SK-N-SH treated with all-trans-retinoic acid at 6 μM for 48 hours (cell line): ENCODE results near the gene ASCL1.

Source experiments
- ATAC-seq: fragments of 200-7000 bp; cut with Tn5 transposase; 3 replicates; pipeline ENCODE4 v1.9.1; 2020; ENCODE audit warnings: mild to moderate bottlenecking, moderate library complexity
- ARNTL ChIP-seq: fragments of 450-650 bp; formaldehyde crosslinking; IDR thresholded peaks from 2 replicates; pipeline ENCODE4 v1.5.0; 2020; ENCODE audit warnings: low read depth, mild to moderate bottlenecking, moderate library complexity, borderline replicate concordance
- BACH2 ChIP-seq: fragments of 250-450 bp; sonication (Bioruptor Pico); IDR thresholded peaks from 2 replicates; pipeline ENCODE4 v1.9.0; 2021; ENCODE audit warnings: mild to moderate bottlenecking, borderline replicate concordance
- CSDC2 ChIP-seq: fragments of 250-450 bp; sonication (Bioruptor Pico); IDR thresholded peaks from 2 replicates; pipeline ENCODE4 v1.5.0; 2020; ENCODE audit warnings: mild to moderate bottlenecking, moderate library complexity
- ESRRG ChIP-seq: fragments of 250-450 bp; sonication (Bioruptor Pico); IDR thresholded peaks from 2 replicates; pipeline ENCODE4 v1.6.1; 2021; ENCODE audit warnings: mild to moderate bottlenecking
- GLIS3 ChIP-seq: fragments of 250-450 bp; sonication (Bioruptor Pico); IDR thresholded peaks from 2 replicates; pipeline ENCODE4 v1.5.0; 2020; ENCODE audit warnings: mild to moderate bottlenecking, moderate library complexity
- ISL1 ChIP-seq: fragments of 250-450 bp; sonication (Bioruptor Pico); IDR thresholded peaks from 2 replicates; pipeline ENCODE4 v2.1.2; 2022; ENCODE audit warnings: mild to moderate bottlenecking, moderate library complexity
- OSR1 ChIP-seq: fragments of 250-450 bp; sonication (Bioruptor Pico); IDR thresholded peaks from 2 replicates; pipeline ENCODE4 v1.8.0; 2022; ENCODE audit warnings: moderate library complexity, mild to moderate bottlenecking, inconsistent platforms
- PPARA ChIP-seq: fragments of 250-450 bp; sonication (Bioruptor Pico); IDR thresholded peaks from 2 replicates; pipeline ENCODE4 v1.5.0; 2020; ENCODE audit warnings: mild to moderate bottlenecking, borderline replicate concordance
- RARB ChIP-seq: fragments of 250-450 bp; sonication (Bioruptor Pico); IDR thresholded peaks from 2 replicates; pipeline ENCODE4 v1.8.0; 2021; ENCODE audit warnings: mild to moderate bottlenecking, moderate library complexity
- SNAI2 ChIP-seq: fragments of 250-450 bp; sonication (Bioruptor Pico); IDR thresholded peaks from 2 replicates; pipeline ENCODE4 v1.5.0; 2020; ENCODE audit warnings: mild to moderate bottlenecking, moderate library complexity
- TCF4 ChIP-seq: fragments of 250-450 bp; sonication (Bioruptor Pico); IDR thresholded peaks from 2 replicates; pipeline ENCODE4 v1.8.0; 2021; ENCODE audit warnings: mild to moderate bottlenecking, moderate library complexity, borderline replicate concordance
- TOX ChIP-seq: fragments of 250-450 bp; sonication (Bioruptor Pico); IDR thresholded peaks from 2 replicates; pipeline ENCODE4 v1.8.0; 2021; ENCODE audit warnings: mild to moderate bottlenecking, moderate library complexity, borderline replicate concordance
- ZC3H10 ChIP-seq: fragments of 250-450 bp; sonication (Bioruptor Pico); IDR thresholded peaks from 2 replicates; pipeline ENCODE4 v1.5.1; 2021; ENCODE audit warnings: mild to moderate bottlenecking, moderate library complexity
- ZFP3 ChIP-seq: fragments of 250-450 bp; sonication (Bioruptor Pico); IDR thresholded peaks from 2 replicates; pipeline ENCODE4 v1.5.0; 2020; ENCODE audit warnings: mild to moderate bottlenecking, moderate library complexity
- ZFP30 ChIP-seq: fragments of 450-650 bp; formaldehyde crosslinking; IDR thresholded peaks from 2 replicates; pipeline ENCODE4 v1.5.0; 2022; ENCODE audit warnings: mild to moderate bottlenecking, moderate library complexity
- ZNF565 ChIP-seq: fragments of 450-650 bp; formaldehyde crosslinking; conservative IDR thresholded peaks from 2 replicates; pipeline ENCODE4 v1.5.0; 2020; ENCODE audit warnings: low read depth, mild to moderate bottlenecking, moderate library complexity
- ZNF70 ChIP-seq: fragments of 450-650 bp; formaldehyde crosslinking; IDR thresholded peaks from 2 replicates; pipeline ENCODE4 v1.5.0; 2020; ENCODE audit warnings: mild to moderate bottlenecking, moderate library complexity
- ZNF8 ChIP-seq: fragments of 450-650 bp; formaldehyde crosslinking; IDR thresholded peaks from 2 replicates; pipeline ENCODE4 v1.5.0; 2020; ENCODE audit warnings: mild to moderate bottlenecking, moderate library complexity
- TF ChIP-seq, protein P1 (sequence below): fragments of 250-450 bp; sonication (Bioruptor Pico); IDR thresholded peaks from 2 replicates; pipeline ENCODE4 v1.5.0; 2020; ENCODE audit warnings: mild to moderate bottlenecking, moderate library complexity
- TF ChIP-seq, protein P2 (sequence below): fragments of 250-450 bp; sonication (Bioruptor Pico); IDR thresholded peaks from 2 replicates; pipeline ENCODE4 v1.5.1; 2020; ENCODE audit warnings: low read depth, mild to moderate bottlenecking, moderate library complexity
- TF ChIP-seq, protein P3 (sequence below): fragments of 250-450 bp; sonication (Bioruptor Pico); IDR thresholded peaks from 2 replicates; pipeline ENCODE4 v1.8.0; 2021; ENCODE audit warnings: low read depth, mild to moderate bottlenecking, moderate library complexity, borderline replicate concordance

The ASCL1 gene

DNA sequence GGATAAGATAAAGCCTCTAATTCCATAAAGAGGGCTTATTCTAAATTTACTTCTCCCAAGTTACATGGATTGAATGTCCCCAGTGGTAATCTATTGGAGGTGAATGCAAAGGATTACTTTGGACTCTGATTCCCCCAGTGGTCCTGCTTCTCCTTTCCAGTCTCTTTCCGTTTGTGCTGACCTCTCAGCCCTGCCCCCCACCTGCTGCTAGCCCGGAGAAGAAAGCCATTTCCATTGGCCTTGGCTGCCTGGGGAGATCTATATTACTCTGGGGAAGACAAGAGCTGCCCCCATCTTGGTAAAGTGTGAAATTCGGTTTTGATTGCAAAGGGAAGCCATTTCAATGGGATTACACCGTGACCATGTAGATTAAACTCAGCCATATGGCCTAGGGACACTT is 13.3 kb downstream of the ASCL1 start:
- ATAC-seq: no peak
- TF ChIP-seq GLIS3 (no peak), CSDC2 (CRISPR knock-in tag) (no peak), ARNTL (no peak), ZNF8 (CRISPR knock-in tag) (no peak)
- TF ChIP-seq, protein P1, sequence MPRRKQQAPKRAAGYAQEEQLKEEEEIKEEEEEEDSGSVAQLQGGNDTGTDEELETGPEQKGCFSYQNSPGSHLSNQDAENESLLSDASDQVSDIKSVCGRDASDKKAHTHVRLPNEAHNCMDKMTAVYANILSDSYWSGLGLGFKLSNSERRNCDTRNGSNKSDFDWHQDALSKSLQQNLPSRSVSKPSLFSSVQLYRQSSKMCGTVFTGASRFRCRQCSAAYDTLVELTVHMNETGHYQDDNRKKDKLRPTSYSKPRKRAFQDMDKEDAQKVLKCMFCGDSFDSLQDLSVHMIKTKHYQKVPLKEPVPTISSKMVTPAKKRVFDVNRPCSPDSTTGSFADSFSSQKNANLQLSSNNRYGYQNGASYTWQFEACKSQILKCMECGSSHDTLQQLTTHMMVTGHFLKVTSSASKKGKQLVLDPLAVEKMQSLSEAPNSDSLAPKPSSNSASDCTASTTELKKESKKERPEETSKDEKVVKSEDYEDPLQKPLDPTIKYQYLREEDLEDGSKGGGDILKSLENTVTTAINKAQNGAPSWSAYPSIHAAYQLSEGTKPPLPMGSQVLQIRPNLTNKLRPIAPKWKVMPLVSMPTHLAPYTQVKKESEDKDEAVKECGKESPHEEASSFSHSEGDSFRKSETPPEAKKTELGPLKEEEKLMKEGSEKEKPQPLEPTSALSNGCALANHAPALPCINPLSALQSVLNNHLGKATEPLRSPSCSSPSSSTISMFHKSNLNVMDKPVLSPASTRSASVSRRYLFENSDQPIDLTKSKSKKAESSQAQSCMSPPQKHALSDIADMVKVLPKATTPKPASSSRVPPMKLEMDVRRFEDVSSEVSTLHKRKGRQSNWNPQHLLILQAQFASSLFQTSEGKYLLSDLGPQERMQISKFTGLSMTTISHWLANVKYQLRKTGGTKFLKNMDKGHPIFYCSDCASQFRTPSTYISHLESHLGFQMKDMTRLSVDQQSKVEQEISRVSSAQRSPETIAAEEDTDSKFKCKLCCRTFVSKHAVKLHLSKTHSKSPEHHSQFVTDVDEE (CRISPR knock-in tag): no peak

DNA sequence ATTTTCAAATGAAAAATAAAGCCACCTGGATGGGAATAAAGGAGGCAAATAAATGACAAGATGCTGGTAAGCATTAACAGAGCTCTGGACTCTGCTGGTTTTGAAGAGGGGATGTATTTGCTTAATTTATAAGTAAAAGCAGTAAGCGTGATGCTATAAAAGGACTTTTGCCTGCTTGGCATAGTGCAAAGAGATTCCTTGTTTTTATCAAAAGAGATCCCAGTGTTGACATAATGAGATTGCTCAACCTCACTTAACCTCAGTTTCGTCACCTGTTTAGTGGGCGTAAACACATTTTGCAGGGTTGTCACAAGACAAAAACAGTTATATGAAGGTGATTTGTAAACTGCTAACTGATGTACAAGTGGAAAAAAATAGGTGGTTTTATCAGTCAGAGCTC is 13.8 kb downstream of the ASCL1 start:
- no peak for ATAC-seq
- no peak for TF ChIP-seq ESRRG (CRISPR knock-in tag)
- TF ChIP-seq ZC3H10 (CRISPR knock-in tag): no peak
- no peak for TF ChIP-seq SNAI2
- TF ChIP-seq, protein P1 (CRISPR knock-in tag): no peak
- TF ChIP-seq OSR1 (CRISPR knock-in tag): no peak
- TF ChIP-seq ZFP3 (CRISPR knock-in tag): no peak
- no peak for TF ChIP-seq GLIS3
- TF ChIP-seq, protein P2, sequence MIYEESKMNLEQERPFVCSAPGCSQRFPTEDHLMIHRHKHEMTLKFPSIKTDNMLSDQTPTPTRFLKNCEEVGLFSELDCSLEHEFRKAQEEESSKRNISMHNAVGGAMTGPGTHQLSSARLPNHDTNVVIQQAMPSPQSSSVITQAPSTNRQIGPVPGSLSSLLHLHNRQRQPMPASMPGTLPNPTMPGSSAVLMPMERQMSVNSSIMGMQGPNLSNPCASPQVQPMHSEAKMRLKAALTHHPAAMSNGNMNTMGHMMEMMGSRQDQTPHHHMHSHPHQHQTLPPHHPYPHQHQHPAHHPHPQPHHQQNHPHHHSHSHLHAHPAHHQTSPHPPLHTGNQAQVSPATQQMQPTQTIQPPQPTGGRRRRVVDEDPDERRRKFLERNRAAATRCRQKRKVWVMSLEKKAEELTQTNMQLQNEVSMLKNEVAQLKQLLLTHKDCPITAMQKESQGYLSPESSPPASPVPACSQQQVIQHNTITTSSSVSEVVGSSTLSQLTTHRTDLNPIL (CRISPR knock-in tag): no peak
- TF ChIP-seq RARB (CRISPR knock-in tag): no peak
- no peak for TF ChIP-seq ZNF8 (CRISPR knock-in tag)

DNA sequence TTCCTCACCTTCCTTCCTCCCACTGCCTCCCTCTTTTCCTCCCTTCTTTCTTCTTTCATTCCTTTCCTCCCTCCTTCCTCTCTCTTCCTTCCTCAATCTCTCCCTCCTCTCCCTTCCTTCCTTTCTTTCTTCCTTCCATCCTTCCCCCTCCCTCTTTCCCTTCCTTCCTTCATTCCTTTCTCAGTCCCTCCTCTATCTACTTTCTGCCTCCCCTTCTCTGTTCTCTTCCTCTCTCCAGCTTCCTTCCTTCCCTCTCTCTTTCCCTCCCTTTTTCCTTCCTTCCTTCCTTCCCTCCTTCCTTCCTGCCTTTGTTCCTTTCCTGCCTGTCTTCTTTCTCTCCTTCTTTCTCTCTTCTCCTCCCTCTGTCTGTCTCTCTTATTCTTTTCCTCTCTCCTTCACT is 16.1 kb downstream of the ASCL1 start:
- no peak for ATAC-seq
- TF ChIP-seq, protein P2 (CRISPR knock-in tag): no peak
- TF ChIP-seq, protein P3, sequence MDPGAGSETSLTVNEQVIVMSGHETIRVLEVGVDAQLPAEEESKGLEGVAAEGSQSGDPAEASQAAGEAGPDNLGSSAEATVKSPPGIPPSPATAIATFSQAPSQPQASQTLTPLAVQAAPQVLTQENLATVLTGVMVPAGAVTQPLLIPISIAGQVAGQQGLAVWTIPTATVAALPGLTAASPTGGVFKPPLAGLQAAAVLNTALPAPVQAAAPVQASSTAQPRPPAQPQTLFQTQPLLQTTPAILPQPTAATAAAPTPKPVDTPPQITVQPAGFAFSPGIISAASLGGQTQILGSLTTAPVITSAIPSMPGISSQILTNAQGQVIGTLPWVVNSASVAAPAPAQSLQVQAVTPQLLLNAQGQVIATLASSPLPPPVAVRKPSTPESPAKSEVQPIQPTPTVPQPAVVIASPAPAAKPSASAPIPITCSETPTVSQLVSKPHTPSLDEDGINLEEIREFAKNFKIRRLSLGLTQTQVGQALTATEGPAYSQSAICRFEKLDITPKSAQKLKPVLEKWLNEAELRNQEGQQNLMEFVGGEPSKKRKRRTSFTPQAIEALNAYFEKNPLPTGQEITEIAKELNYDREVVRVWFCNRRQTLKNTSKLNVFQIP (CRISPR knock-in tag): no peak
- TF ChIP-seq ZNF8 (CRISPR knock-in tag) (no peak), ZFP30 (CRISPR knock-in tag) (no peak), BACH2 (CRISPR knock-in tag) (no peak), TCF4 (no peak), TOX (CRISPR knock-in tag) (no peak), ZC3H10 (CRISPR knock-in tag) (no peak), SNAI2 (no peak), PPARA (no peak), ZNF70 (CRISPR knock-in tag) (no peak), RARB (CRISPR knock-in tag) (no peak), ESRRG (CRISPR knock-in tag) (no peak), ZFP3 (CRISPR knock-in tag) (no peak), ISL1 (no peak), OSR1 (CRISPR knock-in tag) (no peak), ARNTL (no peak), ZNF565 (CRISPR knock-in tag) (no peak), GLIS3 (no peak)
- TF ChIP-seq, protein P1 (CRISPR knock-in tag): no peak
